Stimulated activated CD8-positive, alpha-beta memory T cell treated with anti-CD3 and anti-CD28 coated beads, Interleukin-12 subunit alpha, Interleukin-12 subunit beta, amount 100 ng/mL, for 24 hours (primary cell): ENCODE data around the gene BICDL1.

Source experiments
- DNase-seq: peaks from one replicate; pipeline ENCODE4 v3.0.0-alpha.2; 2020; ENCODE audit errors: extremely low read depth

BICDL1 gene

GRCh38 chr12:120079411-120080400 lies 90.7 kb downstream of the BICDL1 start:
- DNase-seq: no peak

DNA sequence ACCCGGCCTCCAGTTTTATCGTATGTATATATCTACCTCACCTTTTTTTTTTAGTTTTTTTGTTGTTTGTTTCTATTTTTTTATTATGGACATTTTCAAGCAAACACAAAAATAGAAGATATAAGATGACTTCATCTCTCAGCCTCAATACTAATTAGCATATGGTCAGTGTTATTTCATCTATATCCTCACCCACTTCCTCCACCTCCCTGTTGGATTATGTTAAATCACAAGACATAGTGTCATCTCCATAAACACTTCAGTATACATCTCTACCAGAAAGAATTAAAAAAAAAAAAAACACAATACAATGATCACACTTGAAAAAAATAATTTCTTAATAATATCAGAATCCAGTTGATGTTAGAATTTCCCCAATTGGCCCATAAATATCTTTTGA lies 92.6 kb downstream of the BICDL1 start:
- no peak for DNase-seq

- no peak for DNase-seq
Observed at GRCh38 chr12:120085920-120086645, 97.0 kb downstream of the BICDL1 start.

- DNase-seq: peak; percentile 99
Observed at GRCh38 chr12:120086801-120087621, 98.0 kb downstream of the BICDL1 start.

- no peak for DNase-seq
Observed at GRCh38 chr12:120089105-120089504, 100.1 kb downstream of the BICDL1 start.

- DNase-seq: no peak
Observed at GRCh38 chr12:120089796-120090195, 100.8 kb downstream of the BICDL1 start.

- no peak for DNase-seq
Observed at GRCh38 chr12:120090206-120090605, 101.2 kb downstream of the BICDL1 start.

- DNase-seq: no peak
Observed at GRCh38 chr12:120090626-120091295, 101.7 kb downstream of the BICDL1 start.

DNA sequence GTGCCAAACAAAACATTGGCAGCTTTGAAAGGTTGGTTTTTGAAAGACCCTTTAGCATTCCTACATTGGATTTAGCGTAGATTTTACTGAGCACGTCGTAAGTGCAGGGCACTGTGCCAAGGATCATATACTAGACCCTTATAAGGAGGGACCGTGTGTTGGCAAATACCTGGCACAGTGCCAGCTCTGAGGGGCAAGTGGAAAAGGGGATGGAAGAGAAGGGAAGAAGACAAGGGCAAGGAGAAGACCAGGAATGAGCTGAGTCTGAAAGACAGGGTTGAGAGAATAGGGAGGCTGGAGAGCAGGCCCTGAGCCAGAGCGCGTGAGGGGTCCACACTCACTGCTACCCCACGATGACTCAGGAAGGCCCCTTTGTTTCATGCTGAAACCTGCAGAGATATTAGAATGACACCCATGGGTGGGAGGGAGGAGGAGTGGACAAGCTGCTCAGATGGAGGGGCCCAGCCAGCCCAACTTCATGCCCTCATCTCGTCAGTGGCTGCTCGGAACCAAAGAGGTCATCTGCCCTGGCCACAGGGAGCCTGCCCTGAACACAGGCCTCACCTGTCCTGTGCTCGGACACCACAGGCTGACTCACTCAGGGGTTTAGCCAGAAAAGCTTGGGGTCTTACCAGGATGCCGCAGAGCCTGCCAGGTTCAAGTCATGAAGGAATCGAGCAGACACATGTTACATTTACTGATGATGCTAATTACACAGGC lies 102.5 kb downstream of the BICDL1 start:
- DNase-seq: no peak

DNA sequence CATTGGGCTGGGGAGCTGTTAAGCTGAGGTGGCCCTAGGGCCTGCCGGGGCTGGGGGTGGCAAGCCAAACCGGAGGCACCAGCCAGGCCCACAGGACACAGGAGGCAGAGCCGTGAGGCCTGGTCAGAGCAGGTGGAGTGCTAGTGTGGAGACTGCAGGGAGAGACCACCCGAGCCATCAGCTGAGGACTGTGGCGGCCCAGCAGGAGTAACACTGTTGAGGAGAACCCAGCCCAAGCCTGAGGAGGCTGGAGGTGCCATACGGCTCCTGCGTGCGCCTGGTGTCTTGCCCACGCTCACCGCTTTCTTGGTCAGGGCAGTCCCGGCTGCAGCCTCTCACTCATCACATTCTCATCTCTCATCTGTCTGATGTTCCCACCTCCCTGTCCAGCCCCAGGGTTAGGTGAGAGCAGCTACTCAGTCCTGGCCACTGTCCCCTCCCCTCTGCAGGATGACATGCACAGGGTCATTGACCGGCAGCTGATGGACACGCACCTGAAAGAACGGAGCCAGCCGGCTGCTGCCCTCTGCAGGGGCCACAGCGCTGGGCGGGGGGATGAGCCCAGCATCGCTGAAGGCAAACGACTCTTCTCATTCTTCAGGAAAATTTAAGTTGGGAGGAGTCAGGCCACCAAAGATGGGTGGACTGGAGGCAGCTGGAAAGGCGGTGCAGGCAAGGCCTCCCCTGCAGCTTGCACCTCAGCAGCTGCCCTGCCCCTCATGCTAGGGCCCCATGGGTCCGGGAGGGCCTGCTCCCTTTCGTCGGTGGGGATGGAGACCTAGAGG lies 103.7 kb downstream of the BICDL1 start:
- DNase-seq: no peak

GRCh38 chr12:120093336-120093591 lies 104.2 kb downstream of the BICDL1 start:
- no peak for DNase-seq

DNA sequence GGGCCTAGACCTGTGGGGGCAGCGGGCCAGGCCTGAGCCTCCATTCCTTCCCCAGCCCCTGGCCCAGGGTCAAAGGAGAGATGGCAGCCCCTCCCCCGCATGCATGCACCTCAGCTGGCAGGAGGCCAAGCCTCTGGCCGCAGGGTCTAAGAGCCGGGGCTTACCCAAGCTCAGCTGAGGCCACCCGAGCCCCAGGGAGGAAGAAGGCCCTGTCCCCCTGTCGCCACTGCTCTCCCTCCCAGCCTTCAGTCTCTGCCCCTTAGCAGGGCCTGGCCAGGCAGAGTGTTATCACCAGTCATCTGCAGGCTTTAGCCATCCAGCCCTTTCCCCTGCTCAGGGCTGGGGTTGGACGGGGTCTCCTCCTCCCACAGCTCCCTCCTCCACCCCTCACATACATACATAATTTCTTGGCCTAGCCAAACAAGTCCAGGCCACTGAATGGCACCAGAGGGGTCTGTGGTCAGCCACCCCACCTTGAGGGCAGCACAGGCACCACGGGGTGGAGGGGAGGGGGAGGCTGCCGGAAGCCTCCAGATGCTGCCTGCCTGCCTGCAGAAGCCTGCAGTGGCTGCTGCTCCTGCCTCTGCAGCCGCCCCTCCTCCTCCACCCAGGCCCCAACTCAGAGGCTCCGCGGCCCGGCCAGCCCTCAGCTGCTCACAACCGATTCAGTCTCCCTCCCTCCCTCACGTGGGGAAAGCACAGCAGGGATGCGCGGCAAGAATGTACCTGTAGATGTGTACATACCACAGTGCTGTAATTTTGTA lies 104.7 kb downstream of the BICDL1 start:
- DNase-seq: no peak

DNA sequence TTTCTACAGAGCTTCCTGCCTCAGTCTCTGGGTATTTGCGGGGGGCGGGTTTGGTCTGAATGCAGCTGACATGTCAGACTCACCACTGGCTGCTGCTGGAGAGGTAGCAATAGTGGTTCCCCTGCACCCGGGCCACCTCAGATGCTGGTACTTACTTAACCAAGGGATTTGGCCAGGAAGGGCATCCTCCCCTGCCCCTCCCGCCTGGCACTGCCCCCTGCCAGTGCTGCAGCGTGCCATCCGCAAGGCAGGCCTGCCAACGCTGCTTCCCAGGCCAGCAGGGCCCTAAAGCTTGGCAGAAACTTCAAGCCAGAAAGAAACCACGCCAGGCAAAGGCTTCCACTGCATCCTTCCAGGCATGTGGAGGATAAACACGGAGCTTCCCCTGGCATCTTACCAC lies 105.4 kb downstream of the BICDL1 start:
- no peak for DNase-seq

GRCh38 chr12:120095331-120095730 lies 106.3 kb downstream of the BICDL1 start:
- no peak for DNase-seq

- DNase-seq: no peak
Observed at GRCh38 chr12:120095736-120096135, 106.7 kb downstream of the BICDL1 start.

DNA sequence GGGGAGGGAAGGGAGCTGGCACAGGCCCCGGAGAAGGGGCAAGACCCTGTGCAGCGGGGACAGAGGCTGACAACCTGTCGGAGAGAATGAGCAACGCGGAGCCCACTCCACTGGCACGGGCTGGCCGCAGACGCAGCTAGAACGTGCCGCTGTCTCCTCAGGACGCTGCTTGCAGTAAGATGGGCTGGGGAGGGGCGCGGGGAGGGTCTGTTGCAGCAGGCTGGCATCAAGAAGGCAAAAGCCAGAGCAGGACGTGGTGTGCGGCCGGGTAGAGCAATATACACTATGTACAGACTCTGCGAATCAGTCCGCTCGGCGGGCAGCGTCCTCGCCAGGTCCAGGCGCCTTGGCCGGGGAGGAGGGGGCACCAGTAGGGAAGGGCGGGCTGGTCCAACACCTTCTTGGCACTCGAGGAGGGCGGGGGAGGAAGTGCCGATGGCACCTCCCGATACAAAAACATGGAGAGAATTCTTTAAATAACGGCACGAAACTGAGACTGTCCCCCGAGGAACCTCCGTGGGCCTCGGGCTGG lies 107.7 kb downstream of the BICDL1 start:
- no peak for DNase-seq

DNA sequence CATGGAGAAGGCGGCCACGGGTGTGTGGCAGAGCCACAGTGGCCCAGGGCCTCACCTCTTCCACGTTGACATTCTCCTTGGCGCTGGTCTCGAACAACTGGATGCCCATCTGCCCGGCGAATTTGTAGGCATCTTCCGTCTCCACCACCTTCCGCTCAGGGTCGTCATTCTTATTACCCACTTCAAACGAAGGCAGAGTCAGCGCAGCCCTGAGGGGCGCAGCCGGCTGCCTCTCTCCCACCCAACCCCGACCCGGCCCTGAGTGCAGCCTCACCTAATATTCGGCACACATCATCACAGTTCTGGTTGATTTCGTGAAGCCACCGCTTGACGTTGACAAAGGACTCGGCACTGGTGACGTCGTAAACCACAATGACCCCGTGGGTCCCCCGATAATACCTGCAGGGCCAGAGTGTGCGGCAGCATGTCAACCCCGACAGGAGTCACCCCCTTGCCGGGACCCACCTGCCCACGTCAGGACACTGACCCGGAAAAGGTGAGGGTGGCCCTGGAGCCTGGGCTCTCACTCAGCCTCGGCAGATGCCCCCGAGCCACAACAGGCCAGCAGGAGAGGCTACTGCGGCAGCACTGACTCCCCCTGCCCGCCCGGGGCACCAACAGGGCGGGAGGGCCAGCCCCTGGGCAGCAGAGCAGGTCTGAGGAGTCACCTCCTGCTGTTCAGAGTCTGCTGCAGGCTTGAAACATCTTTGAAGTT lies 109.9 kb downstream of the BICDL1 start:
- no peak for DNase-seq

DNA sequence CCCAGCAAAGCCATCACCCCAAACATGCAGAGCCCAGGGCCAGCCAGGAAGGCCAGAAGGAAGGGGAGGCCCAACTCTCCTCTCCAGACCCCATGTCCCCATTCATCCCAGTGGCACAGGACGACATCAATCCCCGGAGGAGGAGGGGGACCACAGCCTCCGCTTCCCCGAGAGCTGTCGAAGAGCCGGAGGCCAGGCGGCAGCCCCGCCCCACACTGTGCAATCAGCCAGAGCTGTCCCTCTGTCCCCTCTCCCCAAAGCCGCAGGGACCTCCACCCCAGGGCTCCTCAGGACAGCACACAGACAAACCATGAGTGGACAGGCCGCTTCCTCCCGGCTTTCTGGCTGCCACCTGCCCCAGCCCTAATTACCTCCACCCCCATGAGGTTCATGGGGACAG lies 110.7 kb downstream of the BICDL1 start:
- no peak for DNase-seq

DNA sequence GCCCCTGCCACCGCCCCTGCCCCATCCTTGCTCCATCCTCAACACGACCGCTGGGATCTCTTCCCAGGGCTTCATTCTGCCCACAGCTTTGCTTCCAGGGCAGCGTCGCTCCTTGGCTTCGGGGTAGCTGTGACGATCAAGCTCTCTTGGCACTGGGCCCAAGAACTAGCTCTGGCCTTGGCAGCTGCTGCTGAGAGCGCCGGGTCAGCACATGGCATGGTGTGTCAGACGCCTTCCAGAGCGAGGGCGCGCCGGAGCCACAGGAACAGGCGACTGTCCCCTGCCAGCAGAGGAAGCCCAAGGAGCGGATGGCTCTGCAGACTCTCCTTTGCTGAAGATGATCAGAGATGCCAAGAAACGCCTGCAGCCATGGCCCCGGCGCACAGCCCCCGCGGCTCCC lies 111.6 kb downstream of the BICDL1 start:
- no peak for DNase-seq
